GM23338 (cell line): ENCODE data around the gene GID4.

Experiments
- CTCF ChIP-seq, 2 experiments: fragments of 200-600 bp in 1 of 2; sonication (generic) in 1 of 2; conservative IDR thresholded peaks; 2 replicates each; pipeline versions ENCODE4 v1.5.1 to v1.6.1; 2016 to 2017; ENCODE audit warnings: antibody characterized with exemption in 2 of 2, low read depth in 2 of 2, mild to moderate bottlenecking in 2 of 2, moderate library complexity in 1 of 2
- EZH2 ChIP-seq: fragments of 200-600 bp; sonication (generic); IDR thresholded peaks from one replicate; pipeline ENCODE4 v1.8.0; 2017; ENCODE audit warnings: antibody characterized with exemption, mild to moderate bottlenecking, low read depth; ENCODE audit not compliant: unreplicated experiment
- POLR2AphosphoS5 ChIP-seq: IDR thresholded peaks from 2 replicates; pipeline ENCODE4 v1.6.1; 2016; ENCODE audit warnings: antibody characterized with exemption, low read depth
- TF ChIP-seq, protein P1 (sequence below): IDR thresholded peaks from one replicate; pipeline ENCODE4 v1.6.1; 2018; ENCODE audit warnings: antibody characterized with exemption; ENCODE audit not compliant: unreplicated experiment

- TF ChIP-seq EZH2 (no peak), CTCF (conservative IDR thresholded peaks at IDR 0.05; ENCODE audit: low read depth in 2 of 2) (no peak), POLR2AphosphoS5 (no peak)
- TF ChIP-seq, protein P1, sequence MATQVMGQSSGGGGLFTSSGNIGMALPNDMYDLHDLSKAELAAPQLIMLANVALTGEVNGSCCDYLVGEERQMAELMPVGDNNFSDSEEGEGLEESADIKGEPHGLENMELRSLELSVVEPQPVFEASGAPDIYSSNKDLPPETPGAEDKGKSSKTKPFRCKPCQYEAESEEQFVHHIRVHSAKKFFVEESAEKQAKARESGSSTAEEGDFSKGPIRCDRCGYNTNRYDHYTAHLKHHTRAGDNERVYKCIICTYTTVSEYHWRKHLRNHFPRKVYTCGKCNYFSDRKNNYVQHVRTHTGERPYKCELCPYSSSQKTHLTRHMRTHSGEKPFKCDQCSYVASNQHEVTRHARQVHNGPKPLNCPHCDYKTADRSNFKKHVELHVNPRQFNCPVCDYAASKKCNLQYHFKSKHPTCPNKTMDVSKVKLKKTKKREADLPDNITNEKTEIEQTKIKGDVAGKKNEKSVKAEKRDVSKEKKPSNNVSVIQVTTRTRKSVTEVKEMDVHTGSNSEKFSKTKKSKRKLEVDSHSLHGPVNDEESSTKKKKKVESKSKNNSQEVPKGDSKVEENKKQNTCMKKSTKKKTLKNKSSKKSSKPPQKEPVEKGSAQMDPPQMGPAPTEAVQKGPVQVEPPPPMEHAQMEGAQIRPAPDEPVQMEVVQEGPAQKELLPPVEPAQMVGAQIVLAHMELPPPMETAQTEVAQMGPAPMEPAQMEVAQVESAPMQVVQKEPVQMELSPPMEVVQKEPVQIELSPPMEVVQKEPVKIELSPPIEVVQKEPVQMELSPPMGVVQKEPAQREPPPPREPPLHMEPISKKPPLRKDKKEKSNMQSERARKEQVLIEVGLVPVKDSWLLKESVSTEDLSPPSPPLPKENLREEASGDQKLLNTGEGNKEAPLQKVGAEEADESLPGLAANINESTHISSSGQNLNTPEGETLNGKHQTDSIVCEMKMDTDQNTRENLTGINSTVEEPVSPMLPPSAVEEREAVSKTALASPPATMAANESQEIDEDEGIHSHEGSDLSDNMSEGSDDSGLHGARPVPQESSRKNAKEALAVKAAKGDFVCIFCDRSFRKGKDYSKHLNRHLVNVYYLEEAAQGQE, result no peak
Observed at GRCh38 chr17:17999364-18000029, 39.7 kb upstream of the GID4 start.
